Smooth muscle cell of the brain vasculature (primary cell): Measurements from ENCODE around the gene PRDX4.
"Not testable (repeated sequence)": the region's sequence is repeated elsewhere in the genome, so short reads cannot be mapped to it uniquely, and the experiment has no call there.

Source experiments
- DNase-seq: peaks from one replicate; pipeline ENCODE4 v3.0.0-alpha.2; 2012; ENCODE audit warnings: low read depth, low spot score

The PRDX4 gene

DNA sequence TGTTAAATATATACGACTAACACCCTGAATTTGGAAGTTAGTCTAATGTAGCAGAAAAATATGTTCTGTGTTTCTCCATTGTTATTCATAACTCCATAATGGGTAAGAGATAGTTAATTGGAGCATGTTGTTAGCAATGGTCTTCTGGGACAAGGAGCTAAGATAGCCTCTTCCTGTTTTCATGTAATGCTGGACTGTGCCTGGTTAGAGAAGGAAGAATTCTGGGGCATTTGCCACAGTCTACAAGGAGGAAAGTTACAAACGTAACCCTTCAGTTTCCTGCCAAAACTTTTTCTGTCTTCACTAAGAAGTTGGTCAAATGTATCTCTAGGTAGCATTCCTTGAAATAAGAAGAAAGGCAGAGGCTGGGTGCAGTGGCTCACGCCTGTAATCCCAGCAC lies 5.8 kb downstream of the PRDX4 start:
- DNase-seq = no peak

GRCh38 chrX:23676486-23676885 lies 9.2 kb downstream of the PRDX4 start:
- DNase-seq = not testable (repeated sequence)

GRCh38 chrX:23692166-23692565 lies 24.9 kb downstream of the PRDX4 start:
- DNase-seq = no peak

GRCh38 chrX:23694606-23695005 lies 27.3 kb downstream of the PRDX4 start:
- DNase-seq = peak; percentile 26

DNA sequence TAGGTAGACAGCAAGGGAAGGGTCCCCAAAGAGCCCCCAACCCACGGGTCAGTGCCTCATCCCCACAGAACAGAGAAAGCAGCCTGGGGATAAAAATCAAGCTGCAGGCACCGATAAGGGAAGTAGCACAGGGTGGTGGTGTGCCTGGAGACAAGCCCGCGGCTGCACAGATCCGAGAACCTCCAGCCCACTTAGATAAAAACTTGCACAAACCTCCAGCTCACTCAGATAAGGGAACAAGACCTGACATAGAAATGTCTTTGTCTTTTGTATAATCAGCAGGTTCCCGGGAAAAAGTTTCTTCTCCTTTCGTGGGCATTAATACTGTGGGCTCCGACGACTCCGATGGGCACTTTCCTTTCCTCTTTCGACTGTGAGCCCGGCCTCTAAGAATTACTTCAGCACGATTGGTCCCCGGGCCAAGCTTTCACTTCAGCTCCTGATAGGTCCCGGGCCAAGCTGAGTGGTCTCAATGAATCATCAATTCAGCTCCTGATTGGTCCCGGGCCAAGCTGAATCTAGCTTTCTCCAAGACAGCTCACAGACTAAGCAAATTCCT lies 32.4 kb downstream of the PRDX4 start:
- DNase-seq = no peak

DNA sequence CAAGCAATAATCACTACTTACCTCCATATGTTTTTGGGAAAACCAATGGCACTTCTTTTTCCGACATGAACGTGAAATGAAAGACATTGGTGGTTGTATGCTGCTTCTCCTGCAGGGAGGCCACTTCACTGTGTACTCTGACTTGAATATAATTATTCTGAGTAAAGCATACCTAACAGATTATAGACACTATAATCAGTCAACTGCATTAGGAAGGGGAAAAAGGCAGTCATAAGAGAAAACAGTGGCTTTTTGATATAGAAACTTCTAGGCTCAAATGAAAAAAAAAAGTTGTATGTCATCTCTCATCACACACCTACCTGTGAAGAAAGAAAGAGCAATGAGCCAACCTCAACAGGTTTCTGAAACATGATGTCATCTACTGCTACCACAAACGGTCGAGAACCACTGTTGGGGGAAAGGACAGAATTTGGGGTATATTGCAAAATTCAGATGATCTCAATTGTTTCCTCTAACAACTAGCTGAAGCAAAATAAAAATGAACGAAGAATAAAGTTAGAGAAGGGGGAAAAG lies 37.4 kb downstream of the PRDX4 start:
- DNase-seq = no peak

GRCh38 chrX:23705235-23705634 lies 37.9 kb downstream of the PRDX4 start:
- no peak for DNase-seq

- no peak for DNase-seq
These were observed 52.9 kb downstream of the PRDX4 start for GRCh38 chrX:23720117-23720677.

GRCh38 chrX:23726191-23726590 lies 58.9 kb downstream of the PRDX4 start:
- no peak for DNase-seq

- DNase-seq = no peak
These were observed 59.9 kb downstream of the PRDX4 start for GRCh38 chrX:23727206-23727605.

- DNase-seq = no peak
These were observed 61.9 kb downstream of the PRDX4 start for GRCh38 chrX:23729214-23729613.

DNA sequence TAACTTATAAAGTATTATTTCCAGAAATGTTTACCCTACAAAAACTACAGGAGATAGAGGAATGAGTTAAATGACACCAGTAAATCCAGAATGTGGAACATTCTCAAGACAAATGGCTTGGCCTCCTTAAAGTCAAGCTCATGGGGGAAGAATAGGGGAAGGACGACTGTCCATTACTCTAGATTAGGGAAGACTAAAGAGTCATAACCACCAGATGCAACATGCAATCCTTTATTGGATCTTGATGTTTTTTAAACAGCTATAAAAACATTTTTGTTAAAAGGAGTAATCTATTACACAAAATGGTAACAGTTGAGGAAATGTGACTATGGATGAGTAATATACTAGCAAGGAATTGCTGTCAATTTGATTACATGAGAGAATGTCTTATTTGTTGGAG lies 64.7 kb downstream of the PRDX4 start:
- no peak for DNase-seq

DNA sequence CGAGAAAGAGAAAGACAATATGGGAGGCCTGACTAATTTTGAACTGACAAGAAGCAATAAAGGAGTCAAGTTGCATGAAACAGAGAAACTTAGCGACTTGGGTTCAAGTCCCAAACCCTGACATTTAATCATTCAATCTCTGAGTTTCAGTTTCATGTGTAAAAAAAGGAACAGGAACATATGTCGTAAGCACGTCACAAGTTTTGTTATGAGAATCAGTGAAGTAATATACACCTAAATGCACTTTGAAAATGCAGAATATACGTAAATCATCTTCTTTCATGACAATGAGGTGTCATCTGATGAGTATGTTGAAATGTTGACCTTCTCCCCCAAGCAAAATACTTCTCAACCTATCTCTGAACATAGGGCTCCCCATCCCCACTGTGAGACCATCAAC lies 65.4 kb downstream of the PRDX4 start:
- no peak for DNase-seq
